GM21723 (cell line): ENCODE measurements around the gene TFCP2L1.

ENCODE experiments used
- ATAC-seq: cut with Tn5 transposase; IDR thresholded peaks from one replicate; pipeline ENCODE4 v1.9.1; 2021; ENCODE audit warnings: mild to moderate bottlenecking, moderate library complexity; ENCODE audit not compliant: unreplicated experiment

Gene TFCP2L1

DNA sequence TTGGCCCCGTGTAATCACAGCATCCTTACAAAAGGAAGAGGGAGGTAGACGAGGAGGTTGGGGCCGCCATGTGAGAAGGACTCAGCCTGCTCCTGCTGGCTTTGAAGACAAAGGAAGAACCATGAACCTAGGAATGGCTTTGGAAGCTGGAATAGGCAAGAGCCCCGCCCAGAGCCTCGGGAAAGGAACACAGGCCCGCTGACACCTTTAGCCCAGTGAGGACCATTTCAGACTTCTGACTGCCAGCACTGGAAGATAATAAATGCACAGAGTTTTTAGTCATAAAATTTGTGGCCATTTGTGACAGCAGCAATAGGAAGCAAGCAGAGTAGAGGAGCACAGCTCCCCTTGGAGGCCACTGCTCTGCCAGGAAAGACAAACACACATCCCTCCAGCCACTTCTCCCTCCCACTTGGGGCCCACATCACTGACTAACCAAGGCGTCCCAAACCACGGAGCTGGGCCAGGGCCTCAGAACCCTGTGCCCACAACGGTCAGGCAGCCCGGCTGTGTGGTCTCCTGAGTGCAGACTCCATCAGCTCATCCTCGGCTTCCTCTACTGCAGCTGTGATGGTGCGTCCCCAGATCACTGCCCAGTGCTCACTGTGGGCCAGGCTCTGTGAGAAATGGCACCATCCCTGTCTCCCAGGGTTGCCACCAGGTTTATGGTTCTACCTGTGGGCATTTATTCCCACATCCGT is 39.7 kb downstream of the TFCP2L1 start:
- ATAC-seq = no peak

DNA sequence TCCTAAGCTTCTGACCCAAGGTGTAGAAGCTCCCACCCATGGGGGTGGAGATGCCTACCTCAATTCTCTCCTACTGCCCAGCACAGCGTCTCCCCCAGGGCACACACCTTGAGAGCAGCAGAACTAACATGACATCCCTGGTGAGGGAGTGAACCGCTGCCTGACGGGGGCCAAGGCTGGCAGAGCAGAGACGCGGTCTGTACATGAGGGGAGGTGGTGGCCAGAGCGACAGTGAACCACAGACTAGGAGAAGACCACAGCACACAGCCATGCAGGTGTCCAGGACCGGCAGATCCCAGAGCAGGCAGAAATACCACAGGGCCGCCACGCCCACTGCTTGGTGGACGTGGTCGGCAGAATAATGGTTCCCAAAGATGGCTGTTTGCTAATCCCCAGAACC is 40.4 kb downstream of the TFCP2L1 start:
- no peak for ATAC-seq

DNA sequence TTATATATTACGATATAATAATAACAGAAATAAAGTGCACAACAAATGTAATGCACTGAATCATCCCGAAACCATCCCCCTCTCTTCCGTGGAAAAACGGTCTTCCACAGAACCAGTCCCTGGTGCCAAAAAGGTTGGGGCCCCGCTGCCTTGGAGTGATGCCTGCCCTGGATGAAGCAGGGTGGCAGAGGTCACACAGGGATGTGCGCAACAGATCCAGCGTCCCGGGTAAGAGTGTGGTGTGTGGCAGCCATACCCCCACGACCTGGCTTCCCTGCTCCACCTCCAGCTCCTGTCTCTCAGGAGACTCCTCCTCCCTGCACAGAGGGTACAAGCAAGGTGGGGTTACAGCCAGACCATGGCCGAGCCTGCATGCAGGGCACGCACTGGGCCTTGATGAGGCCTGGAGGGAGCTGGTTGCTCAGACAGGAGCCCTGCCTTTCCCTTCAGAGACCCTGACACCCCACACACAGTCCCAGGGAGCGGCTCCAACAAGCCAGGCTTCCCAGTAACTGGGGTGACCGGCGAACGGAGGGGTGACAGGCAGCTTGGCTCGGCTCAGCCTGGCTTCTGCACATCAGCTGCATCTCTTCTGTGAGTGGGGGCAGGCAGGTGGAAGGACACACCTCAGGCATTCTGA is 41.1 kb downstream of the TFCP2L1 start:
- no peak for ATAC-seq

DNA sequence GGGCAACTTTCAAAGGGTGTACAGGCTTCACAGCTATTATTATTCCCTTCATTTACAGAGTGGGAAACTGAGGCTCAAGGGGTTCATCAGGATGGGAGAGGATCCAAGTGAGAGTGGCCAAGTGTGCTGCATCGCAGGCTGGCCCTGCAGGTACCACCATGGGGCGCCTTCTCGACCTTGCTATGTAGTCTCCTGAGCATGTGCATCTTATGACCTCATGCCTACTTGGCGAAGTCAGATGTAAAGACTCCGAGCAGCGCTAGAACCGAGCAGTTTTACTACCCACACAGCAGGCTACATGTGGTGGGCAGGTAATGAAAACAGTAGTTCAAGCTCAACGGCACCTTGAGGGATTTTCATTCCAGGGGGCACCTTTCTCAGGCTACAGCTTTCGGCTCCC is 42.0 kb downstream of the TFCP2L1 start:
- ATAC-seq = no peak

DNA sequence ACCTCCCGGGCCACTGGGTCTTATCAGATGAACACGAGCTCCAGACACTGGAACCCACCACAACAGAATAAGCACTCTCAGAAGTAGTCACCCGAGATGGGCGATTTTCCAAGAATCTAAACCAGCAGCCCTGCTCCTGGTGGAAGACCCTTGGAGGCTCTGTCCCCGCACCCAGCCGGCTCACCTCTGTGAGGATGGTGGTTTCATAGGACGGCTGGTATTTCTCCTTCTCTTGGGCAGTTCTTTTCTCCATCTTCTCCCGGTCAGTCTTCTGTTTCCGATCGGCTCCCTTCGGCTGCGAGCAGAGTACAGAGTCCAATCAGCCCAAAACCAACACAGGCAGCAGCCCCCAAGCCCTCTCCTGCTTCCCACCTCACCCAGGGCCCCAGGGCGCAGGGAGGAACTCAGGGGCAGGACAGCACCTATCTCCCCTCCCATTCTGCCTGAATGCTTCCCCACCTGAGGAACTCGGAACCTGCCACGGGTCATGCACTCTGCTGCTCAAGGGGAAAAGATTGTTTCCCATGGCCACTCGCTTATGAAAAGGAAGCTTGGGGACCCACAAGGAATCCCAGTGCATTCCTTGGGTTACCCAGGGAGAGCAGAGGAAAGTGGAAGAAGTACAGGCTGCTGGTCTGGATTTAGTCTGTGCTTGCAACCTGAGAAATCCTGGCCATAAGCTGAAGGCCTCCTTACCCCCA is 42.7 kb downstream of the TFCP2L1 start:
- ATAC-seq = no peak

DNA sequence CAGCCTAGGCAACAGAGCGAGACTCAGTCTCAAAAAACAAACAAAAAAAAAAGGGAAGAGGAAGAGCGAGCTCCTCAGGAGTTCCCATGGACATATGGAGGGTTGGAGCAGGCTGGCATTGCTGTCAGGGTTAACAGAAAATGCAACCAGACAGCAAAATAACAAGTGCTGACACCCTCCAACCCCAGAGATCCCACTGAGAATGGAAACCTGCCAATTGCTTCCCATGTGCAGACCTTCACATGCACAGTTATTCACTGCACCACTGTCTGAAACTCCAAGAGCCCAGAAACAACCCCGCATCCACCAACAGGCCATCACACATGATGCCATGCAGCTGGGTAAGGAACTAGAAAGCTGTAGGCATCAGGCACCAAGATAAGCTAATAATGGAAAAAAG is 43.5 kb downstream of the TFCP2L1 start:
- ATAC-seq = no peak

DNA sequence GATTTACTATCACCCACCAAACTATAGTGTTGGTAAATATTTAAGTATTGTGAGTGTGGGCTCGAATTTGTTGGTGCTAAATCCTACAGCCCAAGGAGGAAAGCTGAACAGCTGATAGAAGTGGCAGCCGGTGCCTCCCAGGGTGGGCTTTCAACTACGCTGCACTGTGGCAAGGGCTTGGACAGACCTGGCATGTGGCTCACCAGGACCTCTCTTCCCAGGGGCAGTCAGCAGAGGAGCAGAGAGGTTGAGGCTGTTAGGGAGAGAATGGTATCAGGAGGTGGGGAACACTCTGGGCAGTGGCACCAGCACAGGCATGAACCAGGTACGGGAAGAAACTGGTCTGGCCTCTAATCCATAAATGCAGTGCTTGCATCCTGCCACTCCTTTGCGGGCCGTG is 44.6 kb downstream of the TFCP2L1 start:
- no peak for ATAC-seq

DNA sequence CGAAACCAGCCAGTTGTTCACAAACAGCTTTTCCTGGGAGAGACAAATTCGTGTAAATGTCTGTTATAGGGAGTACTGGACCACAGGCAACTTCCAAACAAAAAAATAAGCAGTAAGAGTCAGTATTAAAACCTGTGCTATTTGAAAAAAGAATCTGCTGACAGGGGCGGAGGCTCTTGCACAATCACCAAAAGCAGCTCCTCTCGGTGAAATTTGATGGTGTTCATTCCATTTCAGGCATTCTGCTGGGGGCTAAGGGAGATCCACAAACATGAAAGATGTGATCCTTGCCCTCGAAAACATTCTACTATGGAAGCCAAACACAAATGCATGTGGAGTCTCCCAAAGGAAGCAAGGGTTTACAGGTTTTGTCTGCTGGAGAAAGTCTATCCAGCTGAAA is 45.0 kb downstream of the TFCP2L1 start:
- no peak for ATAC-seq

DNA sequence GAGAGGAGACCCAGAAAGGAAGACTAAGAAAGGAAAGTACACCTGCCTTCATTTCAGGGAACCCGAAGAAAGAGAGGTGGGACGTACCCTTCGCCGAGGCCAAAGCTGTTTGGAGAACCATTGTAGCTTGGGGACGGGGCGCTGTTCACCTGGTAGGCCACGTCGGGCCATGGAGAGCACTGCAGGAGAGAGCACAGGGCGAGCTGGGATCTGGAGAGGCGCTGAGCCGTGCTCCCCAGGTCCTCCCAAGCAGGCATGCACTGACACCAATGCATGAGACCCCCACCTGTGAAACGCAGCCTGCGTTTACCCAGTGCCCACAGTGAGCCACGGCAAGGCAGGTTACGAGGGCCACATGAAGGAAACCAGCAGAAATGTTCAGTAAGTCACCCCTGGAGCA is 45.5 kb downstream of the TFCP2L1 start:
- no peak for ATAC-seq

DNA sequence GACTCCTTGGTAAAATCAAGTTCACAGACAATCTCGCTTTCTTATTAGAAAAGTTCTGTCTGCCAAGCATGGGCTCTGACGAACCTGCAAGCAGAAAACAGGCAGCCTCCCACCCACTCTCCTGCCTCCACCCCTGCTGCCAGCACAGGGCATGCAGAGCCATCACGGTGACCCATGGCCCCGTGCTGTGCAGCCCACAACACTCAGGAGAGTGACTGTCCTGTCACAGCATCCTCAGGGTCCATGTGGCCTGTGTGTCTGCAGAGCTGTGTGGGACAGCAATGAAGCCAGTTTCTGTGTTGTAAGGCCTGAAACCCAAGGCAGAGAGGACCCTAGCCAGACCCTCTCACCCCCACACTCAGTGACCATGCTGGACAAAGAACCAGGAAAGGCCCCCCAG is 46.2 kb downstream of the TFCP2L1 start:
- ATAC-seq = no peak

DNA sequence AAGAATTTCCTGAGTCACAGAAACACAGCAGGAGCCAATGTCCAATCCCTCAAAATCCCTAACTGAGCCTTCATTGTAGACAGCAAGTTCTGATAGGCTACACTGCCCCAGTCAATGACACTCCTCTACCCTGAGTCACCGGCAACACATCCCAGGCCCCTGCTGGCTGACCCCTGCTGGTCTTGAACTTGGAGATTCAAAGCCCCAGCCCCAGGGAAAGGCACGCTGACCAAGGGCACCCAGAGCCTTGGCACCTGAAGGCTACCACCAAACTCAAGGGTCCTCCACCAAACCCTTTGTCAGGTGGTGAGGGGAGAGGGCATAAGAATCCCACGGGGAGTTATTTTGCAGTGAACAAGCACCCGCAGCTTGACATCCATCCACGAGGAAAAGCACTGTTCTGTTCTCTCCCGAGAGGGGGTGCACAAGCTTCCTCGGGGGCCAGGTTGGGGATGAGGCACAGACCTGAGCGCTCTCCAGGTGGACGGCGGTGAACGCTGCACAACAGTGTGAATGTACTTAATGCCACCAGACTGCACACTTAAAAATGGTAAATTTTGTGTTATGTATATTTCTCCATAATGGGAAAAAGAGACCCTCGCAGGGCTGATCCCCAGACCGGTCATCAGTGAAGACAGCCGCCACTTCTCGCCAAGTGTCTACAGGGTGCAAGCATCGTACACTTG is 46.9 kb downstream of the TFCP2L1 start:
- ATAC-seq = no peak

DNA sequence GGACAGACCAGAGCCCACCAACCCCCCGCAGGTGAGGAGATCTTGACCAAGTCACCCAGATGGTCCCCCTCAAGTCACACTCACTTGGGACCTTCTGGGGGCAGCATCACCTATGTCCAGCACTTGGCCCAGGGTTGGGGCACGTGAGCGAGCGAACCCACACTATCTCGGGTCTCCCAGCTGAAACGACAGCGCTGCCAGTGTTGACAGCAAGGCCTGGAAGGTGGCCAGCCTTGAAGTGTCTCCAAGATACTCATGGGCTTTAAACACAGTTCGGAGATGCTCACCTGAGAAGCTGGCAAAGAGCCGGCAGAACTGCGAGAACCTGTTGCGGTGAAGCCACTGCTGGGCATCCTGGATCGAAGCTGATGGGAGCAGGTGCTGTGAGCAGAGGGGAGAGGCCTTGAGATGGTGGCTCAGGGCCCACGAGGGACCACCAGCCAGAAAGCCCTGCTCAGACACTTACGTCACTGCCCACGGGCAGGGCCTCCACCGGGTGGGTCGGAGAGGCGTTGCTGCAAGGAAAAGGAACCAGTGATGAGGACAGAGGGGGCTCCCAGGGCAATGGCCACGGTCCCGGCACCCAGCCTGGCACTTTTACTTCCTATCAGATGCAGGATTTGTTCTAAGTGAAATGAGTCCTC is 47.5 kb downstream of the TFCP2L1 start:
- no peak for ATAC-seq

DNA sequence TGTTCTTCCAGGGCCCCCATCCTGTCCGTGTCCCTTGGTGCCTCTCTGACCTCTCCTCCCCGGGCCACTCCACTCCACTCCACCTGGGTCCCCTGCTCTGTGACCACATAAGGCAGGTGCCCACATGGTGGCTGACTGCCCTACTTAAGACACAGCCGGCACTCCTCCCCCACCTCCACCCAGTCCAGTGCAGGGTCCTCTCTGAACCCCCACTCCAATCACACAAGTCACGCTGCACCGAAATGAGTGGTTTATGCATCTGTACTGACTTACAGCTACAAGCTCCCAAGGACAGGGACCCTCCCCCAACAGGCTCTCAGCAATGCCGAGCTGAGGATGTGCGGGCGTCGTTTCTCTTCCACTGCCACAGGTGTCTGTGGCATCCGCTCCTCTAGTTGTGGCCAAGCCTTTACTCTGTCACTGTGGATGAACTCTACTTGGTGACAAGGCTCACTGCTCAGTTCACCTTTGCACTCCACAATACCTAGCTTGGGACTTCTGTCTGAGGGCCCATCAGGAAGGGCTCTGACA is 48.3 kb downstream of the TFCP2L1 start:
- no peak for ATAC-seq

DNA sequence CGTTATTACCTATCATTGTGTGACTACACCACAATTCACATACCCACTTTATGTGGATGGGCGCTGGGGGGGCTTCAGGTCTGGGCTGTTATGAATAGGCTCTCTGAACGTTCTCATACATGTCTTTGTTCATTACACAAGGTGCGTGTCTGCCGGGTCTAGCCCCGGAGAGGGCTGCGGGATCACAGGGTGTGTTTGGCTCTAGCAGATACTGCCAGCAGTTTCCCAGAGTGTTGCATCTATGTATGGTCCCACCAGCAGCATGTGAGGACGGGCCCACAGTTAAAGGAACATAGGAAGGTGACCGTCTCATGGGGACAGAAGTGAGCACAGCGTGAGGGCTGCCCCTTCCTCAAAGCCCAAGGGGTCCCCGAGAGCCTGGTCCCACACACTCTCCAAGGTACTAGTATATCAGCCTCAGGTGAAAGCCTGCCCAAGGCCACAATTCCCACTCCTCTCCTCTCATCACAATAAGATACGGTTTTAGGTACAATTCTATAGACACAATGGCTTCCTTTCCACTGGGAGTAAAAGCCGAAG is 48.8 kb downstream of the TFCP2L1 start:
- ATAC-seq = no peak

DNA sequence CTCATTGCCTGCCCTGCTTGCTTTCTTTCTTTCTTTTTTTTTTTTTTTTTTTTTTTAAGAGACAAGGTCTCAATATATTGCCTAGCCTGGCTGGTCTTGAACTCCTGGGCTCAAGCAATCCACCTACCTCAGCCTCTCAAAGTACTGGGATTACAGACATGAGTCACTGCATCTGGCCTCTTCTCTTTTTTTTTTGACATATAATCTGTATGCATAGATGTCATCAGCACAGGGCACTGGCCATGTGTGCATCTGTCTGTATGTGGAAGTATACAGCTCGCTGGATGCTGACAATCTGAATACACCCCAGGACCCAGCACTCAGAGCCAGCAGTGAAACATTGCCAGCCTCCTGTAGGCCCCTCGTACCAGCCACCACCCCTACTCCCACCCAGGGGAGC is 49.5 kb downstream of the TFCP2L1 start:
- no peak for ATAC-seq

DNA sequence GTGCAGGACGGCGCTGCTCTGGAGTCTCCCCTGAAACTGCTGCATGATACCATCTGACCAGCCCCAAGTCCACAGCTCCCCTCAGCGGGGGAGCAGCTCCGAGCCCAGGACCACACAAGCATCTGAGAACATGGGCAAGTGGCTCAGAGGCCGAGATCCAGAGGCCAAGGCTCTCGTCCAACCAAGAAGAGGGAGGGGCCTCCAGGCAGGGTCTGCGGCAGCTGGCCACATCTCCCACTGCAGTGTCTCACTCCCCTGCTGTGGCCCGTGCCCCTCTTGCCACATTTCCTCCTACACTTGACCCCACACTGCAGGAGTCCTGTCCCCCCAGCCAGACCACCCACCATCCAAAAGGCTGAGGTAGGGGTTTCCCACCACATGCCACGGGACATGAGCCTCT is 50.2 kb downstream of the TFCP2L1 start:
- no peak for ATAC-seq

DNA sequence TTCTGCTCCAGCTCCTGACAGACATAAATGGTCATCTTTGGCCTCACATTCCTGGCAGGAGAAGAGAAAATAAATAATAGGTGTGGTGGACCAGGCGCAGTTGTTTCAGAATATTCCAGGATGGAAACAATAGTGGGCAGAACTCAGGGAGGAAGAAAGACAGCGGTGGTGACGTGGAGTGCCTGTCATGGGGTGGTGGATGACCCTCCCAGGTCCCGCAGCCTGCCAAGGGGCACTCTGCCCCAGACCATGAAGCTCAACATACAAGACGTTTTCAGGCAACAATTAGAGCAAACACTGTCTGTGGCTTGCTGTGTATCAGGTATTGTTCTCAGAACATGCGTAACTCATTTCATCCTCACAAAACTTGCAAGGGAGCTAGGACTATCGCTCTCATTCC is 50.9 kb downstream of the TFCP2L1 start:
- ATAC-seq = no peak

DNA sequence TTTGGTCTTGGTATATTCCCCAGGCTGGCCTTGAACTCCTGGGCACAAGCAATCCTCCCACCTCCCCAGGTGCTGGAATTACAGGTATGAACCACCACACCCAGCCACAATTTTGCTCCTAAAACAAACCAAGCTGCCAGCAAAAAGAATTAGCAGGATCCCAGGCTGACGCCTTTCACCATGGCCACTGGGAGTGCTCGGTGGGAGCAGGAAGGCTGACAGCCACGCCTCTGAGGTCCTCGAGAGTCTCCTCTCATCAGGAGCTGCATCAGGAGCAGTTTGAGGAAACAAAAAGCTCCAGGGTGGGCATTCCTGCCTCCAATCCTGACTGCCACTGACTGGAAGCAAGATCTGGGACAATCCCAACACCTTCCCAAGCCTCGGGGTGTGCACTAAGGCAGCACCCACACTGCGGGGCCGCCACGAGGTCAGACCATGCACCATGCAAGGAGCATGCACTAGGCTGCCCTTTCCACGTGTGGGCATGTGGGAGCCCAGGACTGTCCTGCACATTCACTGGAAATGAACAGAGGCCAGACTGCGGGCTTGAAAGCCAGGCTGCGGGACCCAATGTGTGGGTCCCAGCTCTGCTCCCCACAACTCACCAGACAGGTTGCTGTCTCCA is 51.4 kb downstream of the TFCP2L1 start:
- no peak for ATAC-seq

DNA sequence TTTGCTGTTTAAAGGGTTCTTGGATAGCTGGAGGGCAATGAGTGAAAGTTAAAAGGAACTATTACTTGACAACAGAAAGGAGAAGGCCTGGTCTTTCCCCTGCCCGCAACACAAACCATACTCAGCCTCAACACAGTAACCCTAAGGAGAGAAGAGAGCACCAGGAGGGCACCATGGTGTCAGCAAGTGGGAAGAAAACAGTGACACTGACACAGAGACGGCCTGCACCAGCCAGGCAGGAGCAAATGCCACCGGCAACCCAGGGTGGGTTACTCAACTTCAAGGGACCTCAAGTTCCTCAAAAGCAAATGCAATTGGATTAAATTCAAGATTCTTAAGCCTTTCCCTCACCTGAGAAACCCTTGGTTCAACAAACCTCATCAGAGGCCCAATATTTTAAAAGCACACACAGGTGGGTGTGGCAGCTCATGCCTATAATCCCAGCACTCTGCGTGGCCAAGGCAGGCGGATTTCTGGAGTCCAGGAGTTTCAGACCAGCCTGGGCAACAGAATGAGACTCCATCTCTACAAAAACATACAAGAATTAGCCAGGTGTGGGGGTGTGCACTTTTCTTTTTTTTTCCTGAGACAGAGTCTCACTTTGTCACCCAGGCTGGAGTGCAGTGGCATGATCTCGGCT is 52.3 kb downstream of the TFCP2L1 start:
- no peak for ATAC-seq
